Esophagus squamous epithelium (tissue), 4 donors: ENCODE data around the gene BTBD18.

Experiments
- POLR2A ChIP-seq, 4 donors: fragments of 450-650 bp; IDR thresholded peaks; one replicate each; pipeline ENCODE4 v1.6.1; 2017; ENCODE audit warnings: antibody characterized with exemption in 4 of 4, mild to moderate bottlenecking in 4 of 4, moderate library complexity in 3 of 4
- TF ChIP-seq, protein P1 (sequence below), 6 experiments: fragments of 450-650 bp in 4 of 6; fragments of 200-600 bp in 2 of 6; sonication (generic) in 2 of 6; IDR thresholded peaks; one replicate each; pipeline ENCODE4 v1.5.1; 2016 to 2019; ENCODE audit warnings: antibody characterized with exemption in 6 of 6, mild to moderate bottlenecking in 4 of 6, moderate library complexity in 4 of 6

GRCh38 chr11:57704932-57705331 is 46.7 kb downstream of the BTBD18 start:
- TF ChIP-seq, protein P1, sequence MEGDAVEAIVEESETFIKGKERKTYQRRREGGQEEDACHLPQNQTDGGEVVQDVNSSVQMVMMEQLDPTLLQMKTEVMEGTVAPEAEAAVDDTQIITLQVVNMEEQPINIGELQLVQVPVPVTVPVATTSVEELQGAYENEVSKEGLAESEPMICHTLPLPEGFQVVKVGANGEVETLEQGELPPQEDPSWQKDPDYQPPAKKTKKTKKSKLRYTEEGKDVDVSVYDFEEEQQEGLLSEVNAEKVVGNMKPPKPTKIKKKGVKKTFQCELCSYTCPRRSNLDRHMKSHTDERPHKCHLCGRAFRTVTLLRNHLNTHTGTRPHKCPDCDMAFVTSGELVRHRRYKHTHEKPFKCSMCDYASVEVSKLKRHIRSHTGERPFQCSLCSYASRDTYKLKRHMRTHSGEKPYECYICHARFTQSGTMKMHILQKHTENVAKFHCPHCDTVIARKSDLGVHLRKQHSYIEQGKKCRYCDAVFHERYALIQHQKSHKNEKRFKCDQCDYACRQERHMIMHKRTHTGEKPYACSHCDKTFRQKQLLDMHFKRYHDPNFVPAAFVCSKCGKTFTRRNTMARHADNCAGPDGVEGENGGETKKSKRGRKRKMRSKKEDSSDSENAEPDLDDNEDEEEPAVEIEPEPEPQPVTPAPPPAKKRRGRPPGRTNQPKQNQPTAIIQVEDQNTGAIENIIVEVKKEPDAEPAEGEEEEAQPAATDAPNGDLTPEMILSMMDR (IDR thresholded peaks at IDR 0.05), result no peak
- TF ChIP-seq POLR2A (IDR thresholded peaks at IDR 0.05), result no peak
